Activated CD4-positive, CD25-positive, alpha-beta regulatory T cell (primary cell): Measurements from ENCODE around the gene RAB11B.
"Not testable (repeated sequence)": the region's sequence is repeated elsewhere in the genome, so short reads cannot be mapped to it uniquely, and the experiment has no call there.

Experiments used
- DNase-seq, 4 experiments: peaks; one replicate each; lab custom pipeline; 2025; lab: John Stamatoyannopoulos, UW

The RAB11B gene

GRCh38 chr19:8389891-8390616, at the start of gene RAB11B:
TSS of gene RAB11B (plus strand) at chr19:8390360. CDS start at chr19:8390417, 57 bp downstream.
- peak; percentile 92 to 96 (median 95) for DNase-seq

- DNase-seq: not testable (repeated sequence)
These were observed 48.7 kb upstream of the RAB11B start for GRCh38 chr19:8341504-8341903.

DNA sequence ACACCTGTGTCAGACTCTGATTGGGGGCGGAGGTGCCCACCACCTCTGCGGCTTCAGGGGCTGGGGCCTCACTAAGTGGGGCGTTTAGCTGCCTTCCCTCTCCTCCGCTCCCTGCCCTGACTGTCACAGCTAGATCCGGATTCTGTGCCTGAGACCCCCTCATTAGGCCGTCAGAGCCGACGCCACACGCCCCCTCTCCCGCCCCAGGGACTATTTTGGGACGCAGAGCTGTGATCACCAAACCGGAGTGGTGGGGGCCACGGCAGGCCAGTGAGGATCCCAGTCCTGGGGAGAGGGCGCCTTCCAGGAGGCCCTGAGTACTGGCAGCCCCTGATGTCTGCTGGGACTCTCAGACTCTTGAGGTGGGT, 47.9 kb upstream of the RAB11B start:
- DNase-seq: no peak

- DNase-seq: peak; percentile 76 to 89 (median 81)
These were observed 47.3 kb upstream of the RAB11B start, which contains the start of gene KANK3 for GRCh38 chr19:8342684-8343482. TSS of gene KANK3 (minus strand) at chr19:8343262. CDS start at chr19:8337828, 5,434 bp downstream.

DNA sequence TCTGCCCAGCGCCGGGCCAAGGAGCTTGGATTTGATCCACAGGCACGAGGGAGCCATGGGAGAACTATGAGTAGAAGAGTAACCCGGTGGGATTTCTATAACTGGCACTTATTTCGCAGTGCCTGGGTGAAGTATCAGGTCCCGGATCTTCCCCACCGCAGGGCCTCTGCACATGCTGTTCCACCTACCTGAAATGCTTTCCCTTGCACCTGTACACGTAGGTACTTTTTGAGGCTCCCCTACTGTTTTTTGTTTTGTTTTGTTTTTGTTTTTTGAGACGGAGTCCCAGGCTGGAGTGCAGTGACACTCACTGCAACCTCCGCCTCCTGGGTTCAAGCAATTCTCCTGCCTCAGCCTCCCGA, 46.7 kb upstream of the RAB11B start:
- no peak for DNase-seq

- not testable (repeated sequence) for DNase-seq
These were observed 40.4 kb upstream of the RAB11B start for GRCh38 chr19:8349629-8350372.

DNA sequence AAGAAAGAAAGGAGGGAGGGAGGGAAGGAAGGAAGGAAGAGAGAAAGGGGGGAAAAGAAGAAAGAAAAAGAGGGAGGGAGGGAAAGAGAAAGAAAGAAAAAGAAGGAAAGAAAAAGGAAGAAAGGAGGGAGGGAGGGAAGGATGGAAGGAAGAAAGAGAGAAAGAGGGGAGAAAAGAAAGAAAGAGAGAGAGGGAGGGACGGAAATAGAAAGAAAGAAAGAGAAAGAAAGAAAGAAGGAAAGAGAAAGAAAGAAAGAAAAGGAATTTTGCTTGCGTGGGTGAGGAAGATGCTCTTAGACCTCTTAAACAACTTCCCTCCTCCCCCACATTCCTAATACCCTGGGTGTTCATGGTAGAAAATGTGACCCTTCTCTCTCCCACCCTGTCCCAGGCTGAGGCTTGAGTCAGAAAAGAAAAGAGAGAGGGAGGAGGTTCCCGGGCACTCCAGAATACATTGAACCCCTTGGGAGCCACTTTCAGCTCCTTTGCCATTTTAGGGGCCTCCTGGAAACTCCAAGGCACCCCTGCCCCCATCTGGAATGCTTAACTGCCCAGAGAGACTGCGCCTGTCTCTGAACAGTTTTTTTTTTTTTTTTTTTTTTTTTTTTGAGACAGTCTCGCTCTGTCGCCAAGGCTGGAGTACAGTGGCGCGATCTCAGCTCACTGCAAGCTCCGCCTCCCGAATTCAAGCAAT, 37.9 kb upstream of the RAB11B start:
- no peak for DNase-seq

DNA sequence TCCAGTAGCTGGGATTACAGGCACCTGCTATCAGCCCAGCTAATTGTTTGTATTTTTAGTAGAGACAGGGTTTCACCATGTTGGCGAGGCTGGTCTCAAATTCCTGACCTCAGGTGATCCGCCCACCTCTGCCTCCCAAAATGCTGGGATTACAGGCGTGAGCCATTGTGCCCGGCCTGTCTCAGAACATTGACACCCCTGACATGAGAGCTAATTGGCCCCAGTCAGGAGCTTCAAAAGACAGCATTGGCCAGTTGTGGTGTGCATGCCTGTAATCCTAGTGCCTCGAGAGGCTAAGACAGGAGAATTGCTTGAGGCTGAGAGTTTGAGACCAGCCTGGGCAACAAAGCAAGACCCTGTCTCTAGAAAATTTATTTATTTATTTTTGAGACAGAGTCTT, 37.3 kb upstream of the RAB11B start:
- DNase-seq: not testable (repeated sequence)

- no peak for DNase-seq
These were observed 34.3 kb upstream of the RAB11B start for GRCh38 chr19:8355631-8356402.

DNA sequence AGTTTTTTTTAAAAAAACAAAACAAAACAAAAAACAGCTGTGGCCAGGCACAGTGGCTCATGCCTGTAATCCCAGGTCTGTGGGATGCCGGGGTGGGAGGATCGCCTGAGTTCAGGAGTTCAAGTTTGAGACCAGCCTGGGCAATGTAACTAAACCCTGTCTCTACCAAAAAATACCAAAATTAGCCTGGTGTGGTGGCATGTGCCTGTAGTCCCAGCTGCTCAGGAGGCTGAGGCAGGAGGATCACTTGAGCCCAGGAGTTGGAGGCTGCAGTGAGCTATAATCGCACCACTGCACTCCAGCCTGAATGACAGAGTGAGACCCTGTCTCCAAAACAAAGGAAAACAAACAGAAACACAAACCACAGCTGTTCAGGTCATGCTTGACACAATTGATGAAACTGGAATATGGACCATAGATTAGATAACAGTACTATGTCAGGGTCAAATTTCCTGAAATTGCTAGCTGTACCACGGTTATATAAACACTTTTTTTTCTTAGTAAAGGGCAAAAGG, 33.1 kb upstream of the RAB11B start:
- DNase-seq: no peak

- DNase-seq: no peak
These were observed 31.2 kb upstream of the RAB11B start for GRCh38 chr19:8358948-8359347.

- DNase-seq: no peak
These were observed 30.0 kb upstream of the RAB11B start for GRCh38 chr19:8360196-8360595.

GRCh38 chr19:8361921-8362793, 28.0 kb upstream of the RAB11B start:
- DNase-seq: no peak

GRCh38 chr19:8363803-8364771, 26.1 kb upstream of the RAB11B start, which contains the start of gene ANGPTL4:
TSS of gene ANGPTL4 (plus strand) at chr19:8364155. CDS start at chr19:8364322, 167 bp downstream.
- no peak for DNase-seq

DNA sequence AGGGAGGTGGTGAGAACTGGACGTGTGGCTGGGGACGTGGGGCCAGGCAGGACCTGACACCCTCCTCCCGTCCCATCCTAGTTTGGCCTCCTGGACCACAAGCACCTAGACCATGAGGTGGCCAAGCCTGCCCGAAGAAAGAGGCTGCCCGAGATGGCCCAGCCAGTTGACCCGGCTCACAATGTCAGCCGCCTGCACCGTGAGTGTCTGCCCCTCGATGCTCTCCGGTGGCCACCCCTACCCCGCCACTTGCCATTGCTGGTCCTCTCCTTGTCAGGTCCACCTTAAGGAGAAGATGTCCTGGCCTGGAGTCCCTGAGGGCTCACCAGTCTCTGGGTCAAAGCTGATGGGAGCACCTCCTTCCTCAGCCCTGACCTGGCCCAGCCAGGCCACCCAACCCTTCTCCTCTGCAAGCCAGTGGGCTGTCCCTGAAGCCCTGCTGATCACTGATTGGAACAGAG, 24.0 kb upstream of the RAB11B start:
- no peak for DNase-seq

DNA sequence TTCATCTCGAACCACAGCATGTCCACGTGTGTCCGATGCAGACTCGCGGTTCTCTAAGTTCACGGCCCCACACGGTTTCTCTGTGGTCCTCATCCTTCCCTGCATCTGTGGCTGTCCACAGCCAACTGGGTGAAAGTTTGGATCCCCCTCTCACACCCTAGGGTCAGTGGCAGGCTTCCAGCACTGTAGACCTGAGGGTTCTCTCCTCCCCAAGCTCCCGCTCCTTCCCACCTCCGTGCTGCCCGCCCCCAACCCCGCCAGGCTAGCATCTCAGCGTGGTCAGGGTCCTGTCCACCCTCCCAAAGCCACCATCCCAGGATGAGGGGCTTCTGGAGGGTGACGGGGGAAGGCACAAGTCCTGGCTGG, 23.2 kb upstream of the RAB11B start:
- DNase-seq: no peak

DNA sequence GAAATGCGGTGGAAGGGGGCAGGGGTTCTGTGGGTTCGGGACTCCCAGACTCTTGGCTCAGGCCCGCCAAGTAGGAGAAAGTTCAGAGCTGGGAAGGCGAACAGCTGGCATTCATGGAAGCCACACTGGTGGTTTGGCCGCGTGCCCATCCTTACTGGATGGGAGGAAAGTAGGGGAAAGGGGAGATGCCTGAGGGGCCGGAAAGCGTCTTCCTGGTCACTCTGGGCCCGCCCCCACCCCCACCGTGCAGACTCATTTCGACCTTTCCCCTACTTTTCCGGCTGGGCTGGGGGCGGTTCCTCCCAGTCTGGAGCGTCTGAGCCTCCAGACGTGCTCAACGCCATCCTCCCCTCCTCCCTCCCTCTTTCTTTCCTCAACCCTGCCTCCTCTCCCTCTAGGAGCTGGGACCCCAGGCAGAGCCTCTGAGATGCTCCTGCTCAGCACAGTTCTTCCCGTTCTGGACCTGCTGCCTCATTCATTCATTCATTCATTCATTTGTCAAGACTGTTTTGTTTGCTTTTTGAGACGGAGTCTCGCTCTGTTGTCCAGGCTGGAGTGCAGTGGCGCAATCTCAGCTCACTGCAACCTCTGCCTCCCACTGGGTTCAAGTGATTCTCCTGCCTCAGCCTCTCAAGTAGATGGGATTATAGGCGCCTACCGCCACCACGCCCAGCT, 22.7 kb upstream of the RAB11B start:
- no peak for DNase-seq
